Stimulated activated CD4-positive, alpha-beta T cell treated with anti-CD3 and anti-CD28 coated beads, Interleukin-15, amount 100 ng/mL, for 48 hours (primary cell): ENCODE data around the gene DNASE1L3.

ENCODE experiments used
- DNase-seq, 2 donors: peaks; one replicate each; pipeline ENCODE4 v3.0.0-alpha.2; 2020; ENCODE audit warnings: low read depth in 2 of 2

DNASE1L3 gene

GRCh38 chr3:58200121-58200709 lies 10.6 kb downstream of the DNASE1L3 start:
- no peak for DNase-seq

- no peak for DNase-seq
These were observed 12.0 kb downstream of the DNASE1L3 start for GRCh38 chr3:58198804-58199203.

GRCh38 chr3:58198362-58198761 lies 12.4 kb downstream of the DNASE1L3 start:
- no peak for DNase-seq

DNA sequence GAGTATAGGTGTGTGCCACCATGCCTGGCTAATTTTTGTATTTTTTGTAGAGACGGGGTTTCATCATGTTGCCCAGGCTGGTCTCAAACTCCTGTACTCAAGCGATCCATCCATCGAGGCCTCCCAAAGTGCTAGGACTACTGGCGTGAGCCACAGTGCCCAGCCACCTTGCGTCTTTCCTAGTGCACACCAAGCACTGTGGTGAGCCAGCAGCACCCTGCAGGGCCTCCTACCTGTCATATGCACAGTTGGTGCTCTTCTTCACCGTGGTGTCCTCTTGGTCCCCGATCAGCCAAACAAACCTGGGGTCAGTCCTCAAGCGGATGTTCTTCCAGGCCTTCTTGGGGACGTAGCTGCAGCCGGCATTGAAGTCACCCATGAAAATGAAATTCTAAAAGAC lies 13.2 kb downstream of the DNASE1L3 start:
- no peak for DNase-seq

DNA sequence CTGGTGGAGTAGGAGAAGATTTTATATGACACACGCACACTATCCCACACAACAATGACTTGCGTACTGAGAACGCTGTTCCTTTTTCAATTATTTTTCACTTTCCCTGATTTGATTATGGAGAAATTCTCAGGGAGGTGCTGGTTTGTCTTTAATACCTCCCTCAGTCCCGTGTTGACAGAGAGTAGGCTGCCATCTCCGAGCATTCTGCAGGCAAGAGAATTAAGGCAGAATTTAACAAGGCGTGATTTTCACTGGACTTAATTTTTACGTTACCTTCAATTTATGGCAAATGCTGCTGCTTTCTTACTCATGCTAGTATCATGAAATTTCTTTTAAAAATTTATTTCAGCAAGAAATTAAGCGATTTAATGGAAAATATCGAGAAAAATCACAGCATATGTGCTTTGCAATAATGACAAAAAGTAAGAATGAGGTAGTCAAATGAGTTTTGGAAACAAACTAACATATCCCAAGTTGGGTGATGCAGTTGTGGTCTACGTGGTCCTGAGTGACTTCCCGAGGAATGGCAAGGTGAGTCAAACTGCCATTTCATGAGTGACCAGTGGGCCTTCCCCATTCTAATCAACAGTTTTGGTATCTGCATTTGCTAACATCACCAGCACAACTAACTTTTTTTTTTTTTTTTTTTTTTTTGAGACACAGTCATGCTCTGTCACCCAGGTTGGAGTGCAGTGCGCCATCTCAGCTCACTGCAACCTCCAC lies 16.9 kb downstream of the DNASE1L3 start:
- no peak for DNase-seq

DNA sequence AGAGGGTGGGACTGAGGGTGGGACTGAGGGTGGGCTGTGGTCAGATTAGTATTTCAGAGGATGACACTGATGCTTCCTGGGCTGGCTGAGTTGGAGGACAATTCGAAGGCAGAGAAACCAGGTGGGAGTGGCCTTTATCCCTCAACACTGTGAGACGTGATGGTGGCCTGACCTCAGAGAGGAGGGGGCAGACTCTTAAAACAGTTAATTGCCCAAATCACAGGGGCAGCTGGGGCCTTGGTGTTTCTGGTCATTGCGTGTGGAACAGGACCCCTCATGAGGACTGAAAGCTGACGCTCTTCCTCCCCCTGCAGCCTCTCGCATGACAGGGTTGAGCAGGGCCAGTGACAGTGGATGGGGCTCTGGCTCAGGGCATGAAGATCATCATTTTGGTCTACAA lies 18.7 kb downstream of the DNASE1L3 start:
- DNase-seq = no peak

DNA sequence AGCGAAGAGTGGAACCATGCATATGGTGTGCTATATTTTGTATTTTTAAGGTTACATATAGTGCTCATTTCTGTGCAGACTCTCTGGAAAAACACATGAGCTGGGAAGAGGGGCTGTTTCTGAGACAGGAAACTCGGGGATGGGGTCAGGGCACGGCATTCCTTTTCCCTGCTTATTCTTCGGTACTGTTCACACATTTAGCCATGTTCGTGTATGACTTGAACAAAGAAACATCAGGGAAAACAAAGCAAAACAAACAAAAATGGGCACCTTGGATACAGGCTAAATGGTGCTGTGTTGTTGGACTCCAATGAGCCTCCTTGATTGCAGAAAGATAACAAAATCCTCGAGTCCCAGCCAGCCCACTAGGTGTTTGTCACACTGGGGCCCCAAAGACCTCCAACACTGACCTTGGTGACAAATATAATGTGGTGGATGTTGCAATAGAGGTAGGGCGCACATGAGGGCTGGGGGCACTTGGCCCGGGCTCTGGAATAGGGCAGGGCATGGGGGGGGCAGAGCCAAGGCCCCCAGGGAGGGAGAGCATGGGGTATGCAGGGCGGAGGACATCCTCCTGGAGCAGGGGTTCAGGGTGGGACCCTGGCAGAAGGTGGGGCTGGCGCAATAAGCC lies 19.3 kb downstream of the DNASE1L3 start:
- no peak for DNase-seq

- DNase-seq = no peak
These were observed 19.9 kb downstream of the DNASE1L3 start for GRCh38 chr3:58190882-58191281.

DNA sequence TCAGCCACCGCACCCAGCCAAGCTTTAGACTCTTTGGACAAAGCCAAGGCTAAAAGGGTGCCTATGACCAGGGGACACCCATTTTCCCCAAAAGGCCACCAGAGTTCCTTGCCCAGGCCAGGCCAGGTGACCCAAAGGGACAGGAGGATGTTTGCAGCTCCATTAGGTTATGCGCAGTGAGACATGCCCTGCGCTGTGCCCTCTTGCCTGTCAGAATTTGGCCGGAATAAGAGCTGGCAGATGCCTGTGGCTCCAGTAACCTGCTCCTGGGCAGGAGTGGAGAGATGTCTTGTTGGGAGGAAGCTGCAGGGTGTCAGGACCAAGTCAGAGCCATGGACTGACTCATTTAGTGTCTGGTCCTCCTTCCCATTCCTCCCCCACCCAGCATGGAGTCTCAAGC lies 20.5 kb downstream of the DNASE1L3 start:
- DNase-seq = no peak

DNA sequence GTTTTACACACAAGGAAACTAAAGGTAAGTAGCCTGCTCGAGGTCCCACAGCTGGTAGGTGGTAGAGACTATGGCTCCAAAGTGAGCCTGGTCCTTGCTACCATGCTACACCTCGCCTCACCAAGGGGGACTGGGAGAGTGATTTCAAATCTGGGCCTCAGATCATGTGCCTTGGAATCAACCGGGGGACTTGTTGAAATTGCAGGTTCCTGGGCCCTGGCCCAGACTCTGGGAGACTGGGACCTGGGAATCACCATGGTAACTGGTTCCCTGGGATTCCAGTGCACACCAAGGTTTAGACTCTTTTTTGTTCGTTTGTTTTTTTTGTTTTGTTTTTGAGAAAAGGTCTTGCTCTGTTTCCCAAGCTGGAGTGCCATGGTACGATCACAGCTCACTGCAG lies 21.1 kb downstream of the DNASE1L3 start:
- no peak for DNase-seq

DNA sequence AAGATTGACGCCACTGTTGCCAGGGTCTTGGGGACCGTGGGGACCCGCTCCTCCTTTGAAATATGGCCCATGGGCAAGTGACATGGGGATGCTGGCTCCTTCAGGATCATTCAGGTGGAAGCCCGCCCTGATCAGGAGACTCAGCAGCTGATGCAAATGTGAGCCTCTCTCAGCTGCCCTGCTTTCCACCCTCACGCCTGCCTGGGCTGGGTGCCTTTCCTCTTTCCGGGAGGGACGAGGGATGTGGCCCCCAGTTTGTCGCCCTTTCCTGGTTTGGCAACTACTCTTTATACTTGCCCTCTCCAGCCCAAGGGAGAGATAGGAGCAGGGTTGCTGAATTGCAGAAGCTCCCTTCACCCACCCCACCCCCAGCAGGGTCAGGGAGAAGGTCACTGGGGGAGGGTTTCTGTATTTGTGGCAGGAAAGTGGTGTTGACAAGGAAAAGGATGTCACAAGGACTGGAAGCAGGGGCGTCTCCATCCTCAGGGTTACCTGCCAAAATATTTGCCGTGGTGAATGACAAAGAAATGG lies 21.8 kb downstream of the DNASE1L3 start:
- no peak for DNase-seq

- DNase-seq = no peak
These were observed 22.6 kb downstream of the DNASE1L3 start for GRCh38 chr3:58188173-58188564.

- DNase-seq = no peak
These were observed 25.8 kb downstream of the DNASE1L3 start for GRCh38 chr3:58184982-58185360.

GRCh38 chr3:58184309-58184981 lies 26.3 kb downstream of the DNASE1L3 start:
- no peak for DNase-seq

- DNase-seq = no peak
These were observed 26.9 kb downstream of the DNASE1L3 start for GRCh38 chr3:58183891-58184290.

- DNase-seq = no peak
These were observed 27.6 kb downstream of the DNASE1L3 start for GRCh38 chr3:58183221-58183620.

DNA sequence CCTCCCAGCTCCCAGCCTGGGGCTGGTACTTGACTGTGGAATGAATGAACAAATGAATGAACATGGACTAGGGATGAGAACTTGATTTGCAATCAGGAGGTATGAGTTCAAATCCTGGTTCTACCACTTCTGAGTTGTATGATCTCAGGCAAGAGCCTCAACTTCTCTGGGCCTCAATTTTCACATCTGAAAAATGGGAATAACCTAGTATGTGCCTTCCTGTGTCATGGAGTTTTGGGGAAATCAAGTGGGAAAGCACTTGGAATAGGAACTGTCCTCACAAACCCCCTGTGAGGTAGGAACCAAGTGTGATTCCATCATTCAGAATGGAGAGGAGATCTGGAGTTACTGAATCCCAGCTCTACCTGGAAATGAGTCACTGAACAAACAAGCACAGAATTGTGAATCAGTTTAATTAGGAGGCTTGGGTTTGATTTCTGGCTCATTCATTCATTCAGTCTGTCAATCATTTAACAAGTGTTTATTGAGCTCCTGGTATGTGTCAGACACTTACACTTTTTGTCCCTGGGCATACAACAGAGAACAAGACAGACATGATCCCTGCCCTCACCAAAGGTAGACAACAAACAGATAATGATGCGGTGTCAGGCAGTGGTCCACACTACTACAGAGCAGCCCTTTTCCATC lies 29.7 kb downstream of the DNASE1L3 start:
- no peak for DNase-seq

GRCh38 chr3:58180099-58180880 lies 30.5 kb downstream of the DNASE1L3 start:
- no peak for DNase-seq

- DNase-seq = no peak
These were observed 31.3 kb downstream of the DNASE1L3 start for GRCh38 chr3:58179235-58180098.

DNA sequence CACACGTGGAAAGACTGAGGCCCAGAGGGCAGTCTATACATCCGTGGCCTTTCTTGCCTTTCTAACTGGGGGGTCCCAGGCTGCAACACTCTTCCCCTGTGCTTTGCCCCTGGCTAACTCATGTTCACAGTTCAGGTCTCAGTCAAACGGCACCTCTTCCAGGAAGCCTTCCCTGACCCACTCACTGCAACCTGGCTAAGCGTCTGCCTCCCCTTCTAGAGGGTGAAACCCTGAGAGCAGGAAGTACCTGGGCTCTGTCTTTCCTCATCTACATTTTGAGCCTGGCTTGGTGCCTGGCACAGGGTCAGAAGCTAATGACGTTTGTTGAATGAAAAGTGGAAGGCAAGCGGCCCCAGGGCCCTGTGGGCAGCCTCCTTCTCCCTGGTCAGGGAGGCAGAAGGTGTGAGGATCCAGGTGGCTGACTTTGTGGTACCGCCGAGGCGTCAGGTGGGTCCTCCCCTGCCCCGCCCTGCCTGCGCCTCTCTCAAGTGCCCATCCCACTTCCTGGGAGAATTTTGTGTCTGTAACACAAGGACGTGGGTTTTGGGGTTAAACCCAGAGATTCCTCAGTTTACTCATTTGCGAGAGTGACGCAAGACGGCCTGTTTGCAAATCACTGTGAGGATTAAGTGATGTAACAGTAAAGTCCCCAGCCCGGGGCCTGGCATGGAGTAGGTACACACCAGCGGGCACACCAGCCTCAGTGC lies 32.1 kb downstream of the DNASE1L3 start:
- DNase-seq = no peak
